HG03175 (cell line): ENCODE data around the gene MKLN1.
"Not testable (repeated sequence)": the region's sequence is repeated elsewhere in the genome, so short reads cannot be mapped to it uniquely, and the experiment has no call there.

ENCODE experiments used
- ATAC-seq: cut with Tn5 transposase; IDR thresholded peaks from one replicate; pipeline ENCODE4 v1.9.1; 2021; ENCODE audit warnings: mild to moderate bottlenecking, moderate library complexity; ENCODE audit not compliant: unreplicated experiment

Gene MKLN1

GRCh38 chr7:131388126-131388525 lies 60.5 kb downstream of the MKLN1 start:
- no peak for ATAC-seq

GRCh38 chr7:131390275-131390674 lies 62.6 kb downstream of the MKLN1 start:
- ATAC-seq = no peak

- ATAC-seq = no peak
Observed at GRCh38 chr7:131391145-131391544, 63.5 kb downstream of the MKLN1 start.

GRCh38 chr7:131400681-131401176 lies 73.1 kb downstream of the MKLN1 start:
- no peak for ATAC-seq

- no peak for ATAC-seq
Observed at GRCh38 chr7:131401194-131401593, 73.5 kb downstream of the MKLN1 start.

GRCh38 chr7:131403322-131403721 lies 75.6 kb downstream of the MKLN1 start:
- ATAC-seq = no peak

- no peak for ATAC-seq
Observed at GRCh38 chr7:131404226-131404911, 76.7 kb downstream of the MKLN1 start.

- ATAC-seq = no peak
Observed at GRCh38 chr7:131409129-131409766, 81.6 kb downstream of the MKLN1 start.

- ATAC-seq = no peak
Observed at GRCh38 chr7:131412031-131412430, 84.4 kb downstream of the MKLN1 start.

GRCh38 chr7:131413711-131414110 lies 86.0 kb downstream of the MKLN1 start:
- no peak for ATAC-seq

GRCh38 chr7:131424219-131424822 lies 96.6 kb downstream of the MKLN1 start:
- ATAC-seq = no peak

- ATAC-seq = no peak
Observed at GRCh38 chr7:131425992-131426391, 98.3 kb downstream of the MKLN1 start.

GRCh38 chr7:131430826-131431225 lies 103.2 kb downstream of the MKLN1 start:
- not testable (repeated sequence) for ATAC-seq

- no peak for ATAC-seq
Observed at GRCh38 chr7:131431289-131431688, 103.6 kb downstream of the MKLN1 start.

- no peak for ATAC-seq
Observed at GRCh38 chr7:131431756-131432155, 104.1 kb downstream of the MKLN1 start.

GRCh38 chr7:131436384-131436783 lies 108.7 kb downstream of the MKLN1 start:
- no peak for ATAC-seq

- no peak for ATAC-seq
Observed at GRCh38 chr7:131438969-131439368, 111.3 kb downstream of the MKLN1 start.

- no peak for ATAC-seq
Observed at GRCh38 chr7:131443496-131443895, 115.8 kb downstream of the MKLN1 start.

- ATAC-seq = no peak
Observed at GRCh38 chr7:131444683-131445082, 117.0 kb downstream of the MKLN1 start.

- no peak for ATAC-seq
Observed at GRCh38 chr7:131449373-131449902, 121.8 kb downstream of the MKLN1 start.

- ATAC-seq = no peak
Observed at GRCh38 chr7:131454498-131454897, 126.8 kb downstream of the MKLN1 start.

GRCh38 chr7:131455001-131455400 lies 127.3 kb downstream of the MKLN1 start:
- ATAC-seq = peak; percentile 30
